Astrocyte of the spinal cord (primary cell): Measurements from ENCODE around the gene SLC4A2.

ENCODE experiments used
- DNase-seq: peaks from one replicate; pipeline ENCODE4 v3.0.0; 2011; ENCODE audit warnings: low read depth, low spot score
- H3K4me3 ChIP-seq: 2 replicates; pipeline ENCODE4 v1.5.1; 2011; ENCODE audit warnings: low read depth, mild to moderate bottlenecking, low read length, moderate library complexity
- CTCF ChIP-seq: IDR thresholded peaks from 2 replicates; pipeline ENCODE4 v1.5.1; 2012; ENCODE audit warnings: low read depth, mild to moderate bottlenecking, low read length, inconsistent platforms
- in situ Hi-C: cut with HindIII; loops from 2 replicates; pipeline ENCODE4 v1.10.0; 2017; ENCODE audit warnings: low sequenced_read_pairs

The SLC4A2 gene

GRCh38 chr7:151017370-151017952 lies 41.9 kb upstream of the SLC4A2 start:
- in situ Hi-C loops: no loop called here
- no peak for TF ChIP-seq CTCF
- no peak overlapping the region for H3K4me3 ChIP-seq
- no peak for DNase-seq

GRCh38 chr7:151017953-151018420 lies 41.4 kb upstream of the SLC4A2 start:
- peak; percentile 30 for DNase-seq
- in situ Hi-C loops: no loop called here
- TF ChIP-seq CTCF: peak; percentile 97
- H3K4me3 ChIP-seq: no peak overlapping the region

- H3K4me3 ChIP-seq: no peak overlapping the region
- peak; percentile 22 for DNase-seq
- TF ChIP-seq CTCF: no peak
- in situ Hi-C loops: no loop called here
Measured at GRCh38 chr7:151018421-151019129, 40.8 kb upstream of the SLC4A2 start.

- no peak overlapping the region for H3K4me3 ChIP-seq
- no peak for DNase-seq
- TF ChIP-seq CTCF: no peak
- in situ Hi-C loops: no loop called here
Measured at GRCh38 chr7:151019130-151019447, 40.3 kb upstream of the SLC4A2 start.

GRCh38 chr7:151020231-151020630 lies 39.2 kb upstream of the SLC4A2 start:
- in situ Hi-C loops: no loop called here
- TF ChIP-seq CTCF: no peak

GRCh38 chr7:151023232-151023631 lies 36.2 kb upstream of the SLC4A2 start:
- in situ Hi-C loops: no loop called here
- no peak overlapping the region for H3K4me3 ChIP-seq
- TF ChIP-seq CTCF: no peak
- no peak for DNase-seq

More at GRCh38 chr7:151020231-151020630, 39.2 kb upstream of the SLC4A2 start:
- no peak overlapping the region for H3K4me3 ChIP-seq
- DNase-seq: no peak
